ENCODE measurements around the gene RERE.

- TF ChIP-seq CTCF (IDR thresholded peaks at IDR 0.05) (no peak), POLR2A (IDR thresholded peaks at IDR 0.05) (no peak)
These were observed 136.5 kb downstream of the RERE start for GRCh38 chr1:8680664-8681650.

Measured in body of pancreas (tissue), 4 donors.